Activated CD4-positive, alpha-beta T cell treated with anti-CD3 and anti-CD28 coated beads for 48 hours (primary cell): ENCODE results near the gene CYP27A1.
"Not testable (repeated sequence)": the region's sequence is repeated elsewhere in the genome, so short reads cannot be mapped to it uniquely, and the experiment has no call there.

Experiments
- DNase-seq: peaks from one replicate; pipeline ENCODE4 v3.0.0-alpha.2; 2020

Gene CYP27A1

DNA sequence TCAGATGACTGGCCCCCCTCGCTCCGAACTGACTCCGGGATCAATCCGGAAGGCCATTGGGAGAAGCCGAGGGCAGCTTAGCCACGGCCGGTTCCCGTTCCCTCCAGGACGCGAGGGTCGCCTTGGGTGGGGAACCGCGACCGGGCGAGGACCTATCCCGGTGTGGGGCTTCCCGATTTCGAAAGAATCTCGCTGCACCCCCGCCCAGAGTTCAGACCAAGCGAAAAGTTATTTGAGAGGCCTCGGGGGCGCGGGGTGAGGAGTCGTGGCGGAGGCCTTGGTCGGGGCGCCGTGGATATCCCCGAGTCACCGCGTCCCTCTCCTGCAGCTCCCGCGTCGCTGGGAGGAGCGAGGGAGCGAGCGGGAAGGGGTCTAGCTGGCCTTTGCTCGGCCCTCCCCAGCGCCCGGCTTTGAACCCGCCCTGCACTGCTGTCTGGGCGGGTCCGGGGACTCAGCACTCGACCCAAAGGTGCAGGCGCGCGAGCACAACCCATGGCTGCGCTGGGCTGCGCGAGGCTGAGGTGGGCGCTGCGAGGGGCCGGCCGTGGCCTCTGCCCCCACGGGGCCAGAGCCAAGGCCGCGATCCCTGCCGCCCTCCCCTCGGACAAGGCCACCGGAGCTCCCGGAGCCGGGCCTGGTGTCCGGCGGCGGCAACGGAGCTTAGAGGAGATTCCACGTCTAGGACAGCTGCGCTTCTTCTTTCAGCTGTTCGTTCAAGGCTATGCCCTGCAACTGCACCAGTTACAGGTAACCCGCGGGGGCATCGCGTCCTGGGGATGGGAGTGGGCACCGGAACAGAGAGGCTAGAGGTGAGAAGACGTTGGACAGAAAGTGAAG, at the start of gene CYP27A1:
TSS of gene CYP27A1 (plus strand) at position 457 of the 837 bp plus-strand sequence. CDS start at position 493, 36 bp downstream.
- peak; percentile 3 for DNase-seq

- no peak for DNase-seq
Measured at GRCh38 chr2:218732761-218733158, 49.2 kb upstream of the CYP27A1 start.

DNA sequence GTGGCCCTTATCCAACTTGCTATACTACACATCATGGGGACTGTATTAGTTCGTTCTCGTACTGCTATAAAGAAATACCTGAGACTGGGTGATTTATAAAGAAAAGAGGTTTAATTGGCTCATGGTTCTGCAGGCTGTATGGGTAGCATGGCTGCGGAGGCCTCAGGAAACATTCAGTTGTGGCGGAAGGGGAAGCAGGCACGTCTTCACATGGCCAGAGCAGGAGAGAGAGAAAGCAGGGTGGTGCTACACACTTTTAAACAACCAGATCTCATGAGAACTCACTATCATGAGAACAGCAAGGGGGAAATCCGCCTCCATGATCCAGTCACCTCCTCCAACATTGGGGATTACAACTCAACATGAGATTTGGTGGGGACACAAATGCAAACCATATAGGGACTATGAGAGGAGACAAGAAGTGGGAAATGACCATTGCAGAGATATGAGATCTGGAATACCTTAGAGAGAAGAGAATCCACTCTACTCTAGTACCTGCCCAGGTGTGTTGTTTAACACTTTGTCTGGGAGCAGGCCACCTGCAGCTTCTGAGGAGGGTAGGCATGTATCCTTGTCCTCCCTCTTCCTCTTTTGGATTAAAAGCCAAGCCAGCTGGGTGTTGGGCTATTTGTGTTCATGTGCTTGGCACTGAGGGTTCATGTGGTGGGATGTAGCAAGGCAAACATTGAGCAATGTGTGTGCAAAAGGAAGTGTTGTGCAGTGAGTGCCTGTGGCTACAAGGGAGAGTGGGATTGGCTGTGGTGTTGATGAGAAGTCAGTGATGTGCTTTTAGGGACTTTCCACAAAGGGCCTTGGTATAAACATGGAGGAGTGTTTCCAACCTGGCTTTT, 48.6 kb upstream of the CYP27A1 start:
- DNase-seq: peak; percentile 28

DNA sequence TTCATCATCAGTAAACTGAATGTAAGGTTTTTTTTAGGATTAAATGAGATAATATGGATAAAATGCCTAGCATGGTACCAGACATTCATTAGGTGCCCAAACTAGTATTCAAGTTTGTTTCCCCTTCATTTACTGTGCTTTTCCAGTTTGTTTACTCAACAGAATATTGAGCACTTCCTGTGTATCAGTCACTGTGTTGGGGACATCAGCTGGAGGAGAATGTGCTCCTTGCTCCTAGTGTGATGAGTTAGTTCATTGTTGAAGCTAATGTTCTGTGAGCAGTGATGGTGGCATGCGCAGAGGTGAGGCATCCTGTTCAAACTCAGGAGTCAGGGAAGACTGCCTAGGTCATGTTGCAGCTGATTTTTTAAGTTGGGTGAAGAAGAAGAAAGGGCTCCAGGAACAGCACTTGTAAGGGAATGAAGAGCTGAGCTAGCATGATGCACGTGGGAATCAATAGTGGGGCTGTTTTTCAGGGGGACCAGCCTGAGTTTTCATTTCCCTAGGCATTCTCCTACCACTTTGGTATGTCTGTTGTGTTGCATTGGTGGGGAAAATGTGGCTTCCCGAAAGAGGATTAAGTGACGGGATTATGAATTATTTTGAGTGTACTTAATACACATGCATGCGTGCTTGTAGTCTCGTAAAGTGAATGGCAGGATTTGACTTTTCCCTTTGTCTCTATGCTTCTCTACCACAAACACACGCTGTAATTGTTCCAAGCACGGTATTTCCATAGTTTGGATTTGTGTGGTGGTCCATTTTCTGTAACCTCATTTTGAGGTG, 47.6 kb upstream of the CYP27A1 start:
- no peak for DNase-seq

GRCh38 chr2:218736531-218736930, 45.4 kb upstream of the CYP27A1 start:
- no peak for DNase-seq

- DNase-seq: no peak
Measured at GRCh38 chr2:218743068-218743467, 38.9 kb upstream of the CYP27A1 start.

DNA sequence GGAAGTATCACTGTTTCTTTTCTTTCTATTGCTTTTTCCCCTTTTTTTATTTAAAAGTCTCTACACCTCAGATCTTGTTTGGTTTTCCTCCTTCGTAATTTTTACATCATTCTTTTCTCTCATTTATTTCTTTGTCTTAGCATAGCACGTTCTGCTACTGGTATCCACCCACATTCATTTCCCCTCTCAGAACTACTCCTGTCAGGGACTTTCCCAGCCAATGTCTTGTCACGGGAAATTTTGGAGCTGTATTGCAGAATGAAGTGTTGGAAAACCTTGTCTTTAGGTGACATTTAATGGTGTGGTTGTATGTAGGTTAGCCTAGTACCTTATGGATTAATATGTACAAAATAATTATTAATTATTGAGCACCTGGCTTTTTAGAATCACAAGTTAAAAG, 37.3 kb upstream of the CYP27A1 start:
- DNase-seq: no peak

GRCh38 chr2:218745160-218745558, 36.8 kb upstream of the CYP27A1 start:
- no peak for DNase-seq

- no peak for DNase-seq
Measured at GRCh38 chr2:218745559-218746469, 36.1 kb upstream of the CYP27A1 start.

GRCh38 chr2:218746470-218746795, 35.5 kb upstream of the CYP27A1 start:
- DNase-seq: no peak

DNA sequence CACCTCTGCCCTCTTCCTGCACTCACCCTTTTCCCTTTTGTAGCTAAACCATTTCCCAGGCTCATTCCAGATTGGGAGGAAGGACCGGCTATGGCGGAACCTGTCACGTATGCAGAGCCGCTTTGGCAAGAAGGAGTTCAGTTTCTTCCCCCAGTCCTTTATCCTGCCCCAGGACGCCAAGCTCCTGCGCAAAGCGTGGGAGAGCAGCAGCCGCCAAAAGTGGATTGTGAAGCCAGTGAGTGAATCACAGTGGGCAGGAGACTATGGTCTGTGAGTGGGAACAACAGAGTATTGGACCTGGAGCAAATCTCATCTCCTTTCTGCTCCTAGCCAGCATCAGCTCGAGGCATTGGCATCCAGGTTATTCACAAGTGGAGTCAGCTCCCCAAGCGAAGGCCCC, 35.0 kb upstream of the CYP27A1 start:
- no peak for DNase-seq

GRCh38 chr2:218748741-218749441, 33.1 kb upstream of the CYP27A1 start:
- DNase-seq: no peak

DNA sequence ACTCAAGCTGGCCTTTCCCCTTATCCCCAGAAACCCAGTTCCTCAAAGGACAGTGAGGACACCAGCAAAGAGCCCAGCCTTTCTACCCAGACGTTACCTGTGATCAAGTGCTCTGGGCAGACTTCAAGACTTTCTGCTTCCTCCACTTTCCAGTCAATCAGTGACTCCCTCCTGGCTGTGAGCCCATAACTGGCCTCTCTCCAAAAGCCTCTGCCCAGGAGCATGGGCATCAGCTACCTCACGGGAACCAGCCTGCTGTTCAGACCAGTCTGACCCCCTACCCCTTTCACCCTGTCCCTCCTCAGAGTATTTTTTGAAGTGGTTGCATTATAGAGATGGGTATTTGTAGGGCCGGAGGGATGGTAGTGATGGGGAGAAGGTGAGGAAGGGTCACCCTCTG, 27.7 kb upstream of the CYP27A1 start:
- DNase-seq: no peak

- DNase-seq: no peak
Measured at GRCh38 chr2:218754781-218755180, 27.2 kb upstream of the CYP27A1 start.

DNA sequence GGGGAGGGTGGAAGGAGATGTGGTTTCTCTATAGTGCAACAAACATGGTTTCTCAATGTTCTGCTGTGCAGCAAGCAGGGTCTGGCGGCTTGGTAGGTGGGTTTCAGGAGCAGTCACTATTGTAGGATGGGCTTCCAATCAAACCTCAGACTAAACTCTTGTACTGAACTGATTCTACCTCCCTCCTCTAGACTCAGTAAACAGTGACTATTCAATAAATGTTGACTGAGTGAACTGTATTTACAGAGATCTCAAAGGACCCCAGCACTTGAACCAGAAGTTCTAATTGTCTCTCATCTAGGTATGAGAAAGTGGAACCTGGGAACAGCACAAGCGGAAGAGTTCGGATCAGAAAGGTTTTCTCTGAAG, 26.8 kb upstream of the CYP27A1 start:
- no peak for DNase-seq

GRCh38 chr2:218755567-218756404, 26.2 kb upstream of the CYP27A1 start:
- no peak for DNase-seq

DNA sequence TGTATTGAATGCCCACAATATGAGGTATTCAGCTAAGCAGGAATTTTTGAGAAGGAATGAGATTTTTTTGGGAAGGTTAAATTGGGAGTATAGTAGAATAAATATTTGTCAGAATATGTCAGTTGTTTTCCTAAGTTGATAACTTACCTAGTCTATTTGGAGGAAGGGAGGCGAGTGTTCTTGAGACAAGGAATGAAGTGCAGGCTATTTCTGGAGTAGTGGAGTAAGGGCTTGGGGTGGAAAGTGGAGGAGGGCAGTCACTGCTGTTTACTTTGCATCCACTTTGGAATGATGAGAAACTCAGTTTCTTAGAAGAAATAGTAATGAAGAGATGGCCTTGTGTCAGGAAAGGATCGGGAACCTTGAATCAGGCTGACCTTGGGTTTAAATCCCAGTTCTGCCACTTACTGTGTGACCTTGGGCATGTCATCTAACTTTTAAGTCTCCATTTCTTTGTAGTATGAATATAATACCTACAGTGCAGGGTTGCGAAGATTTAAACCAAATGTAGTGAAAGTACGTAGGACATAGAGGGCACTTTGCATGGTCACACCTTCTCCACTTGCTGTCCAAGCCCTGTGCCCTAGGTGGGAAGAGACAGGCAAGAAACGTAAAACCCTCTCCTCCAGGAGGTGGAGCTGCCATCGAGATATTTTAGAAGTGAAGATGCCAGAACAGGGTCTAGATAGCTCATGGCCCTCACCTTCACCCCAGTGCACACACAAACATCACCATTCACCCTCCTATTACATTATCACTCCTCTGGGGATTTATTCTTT, 25.2 kb upstream of the CYP27A1 start:
- no peak for DNase-seq

GRCh38 chr2:218761795-218762194, 20.2 kb upstream of the CYP27A1 start:
- DNase-seq: no peak

DNA sequence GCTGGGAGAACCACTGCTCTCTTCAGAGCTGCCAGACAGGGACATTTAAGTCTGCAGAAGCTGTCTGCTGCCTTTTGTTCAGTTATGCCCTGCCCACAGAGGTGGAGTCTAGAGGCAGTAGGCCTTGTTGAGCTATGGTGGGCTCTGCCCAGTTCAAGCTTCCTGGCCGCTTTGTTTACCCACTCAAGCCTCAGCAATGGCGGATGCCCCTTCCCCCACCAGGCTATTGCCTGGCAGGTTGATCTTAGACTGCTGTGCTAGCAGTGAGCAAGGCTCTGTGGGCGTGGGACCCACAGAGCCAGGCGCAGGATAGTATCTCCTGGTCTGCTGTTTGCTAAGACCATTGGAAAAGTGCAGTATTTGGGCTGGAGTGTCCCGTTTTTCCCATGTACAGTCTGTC, 9.2 kb upstream of the CYP27A1 start:
- DNase-seq: not testable (repeated sequence)

DNA sequence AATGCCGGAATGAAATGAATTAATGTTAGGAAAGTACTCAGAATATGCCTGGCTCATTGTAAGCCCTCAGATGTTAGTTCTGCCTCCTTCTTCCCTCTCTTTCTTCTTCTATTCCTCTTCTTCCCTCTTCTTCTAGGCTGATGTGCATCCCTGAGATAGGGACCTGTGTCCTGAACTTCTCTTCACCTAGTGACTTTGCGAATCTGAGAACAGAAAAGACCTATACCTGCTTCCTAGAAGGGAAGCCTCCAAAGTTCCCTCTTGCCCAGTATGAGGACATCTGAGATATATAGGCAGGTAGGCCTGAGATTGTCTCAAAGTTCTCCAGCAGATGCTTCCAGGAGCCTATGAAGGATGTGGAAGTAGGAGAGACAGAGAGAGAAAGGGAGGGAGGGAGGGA, 8.1 kb upstream of the CYP27A1 start:
- no peak for DNase-seq
